Esophagus muscularis mucosa (tissue), 4 donors: ENCODE measurements around the gene ALDH6A1.

Experiments used
- CTCF ChIP-seq, 3 experiments: fragments of 200-600 bp in 2 of 3; fragments of 450-650 bp in 1 of 3; sonication (generic) in 2 of 3; IDR thresholded peaks; one replicate each; pipeline ENCODE4 v1.5.1; 2017 to 2019; ENCODE audit warnings: antibody characterized with exemption in 3 of 3, mild to moderate bottlenecking in 2 of 3, moderate library complexity in 1 of 3
- EP300 ChIP-seq: sonication (generic); formaldehyde crosslinking; IDR thresholded peaks from one replicate; pipeline ENCODE4 v1.6.1; 2017; ENCODE audit warnings: antibody characterized with exemption
- POLR2A ChIP-seq: fragments of 450-650 bp; IDR thresholded peaks from one replicate; pipeline ENCODE4 v1.6.1; 2017; ENCODE audit warnings: antibody characterized with exemption, moderate library complexity, mild to moderate bottlenecking, low read depth
- POLR2AphosphoS5 ChIP-seq, 2 donors: sonication (generic); formaldehyde crosslinking; IDR thresholded peaks; one replicate each; pipeline ENCODE4 v1.6.1; 2017; ENCODE audit warnings: antibody characterized with exemption in 2 of 2

GRCh38 chr14:74045522-74045921 is 38.7 kb downstream of the ALDH6A1 start:
- no peak for TF ChIP-seq CTCF (IDR thresholded peaks at IDR 0.05)
- TF ChIP-seq POLR2AphosphoS5 (IDR thresholded peaks at IDR 0.05), result no peak
- no peak for TF ChIP-seq POLR2A
- TF ChIP-seq EP300, result no peak
